NCI-H2196 (cell line): ENCODE data around the gene ZNF667.
A peak's percentile ranks its signal among the peaks of the same experiment; 100 is the strongest.

Source experiments
- DNase-seq: peaks from one replicate; lab custom pipeline; 2025; ENCODE audit not compliant: unreplicated experiment; lab: John Stamatoyannopoulos, UW

Gene ZNF667

GRCh38 chr19:56393119-56394012, 83.8 kb downstream of the ZNF667 start, which contains the start of gene ZNF582:
Gene ZNF582, minus strand, starts transcription at chr19:56393534. Its CDS starts 1,782 bp downstream, at chr19:56391752.
- peak; percentile 85 for DNase-seq
